IMR-90 (cell line): ENCODE results near the gene CCDC180. TPM values are rescaled to one million over a fixed set of nuclear protein-coding genes. Genes with fewer than 3 reads are reported as not detected.
"Not testable (repeated sequence)": the region's sequence is repeated elsewhere in the genome, so short reads cannot be mapped to it uniquely, and the experiment has no call there.

Source experiments
- ATAC-seq: fragments of 200-7000 bp; cut with Tn5 transposase; 2 replicates; pipeline ENCODE4 v1.9.1; 2020; ENCODE audit warnings: low read depth, mild to moderate bottlenecking, moderate library complexity
- BruUV-seq: library from RNA; stranded (reverse); fragments of 400-500 nt; replicated peaks from 2 replicates; lab custom pipeline; 2021; lab: Mats Ljungman, UMichigan
- CTCF ChIA-PET: fragments of 300-600 bp; formaldehyde crosslinking; extraction: SDS; loops from one replicate; lab custom pipeline; 2021; ENCODE audit warnings: antibody characterized with exemption; lab: Yijun Ruan, JAX
- POLR2A ChIA-PET: fragments of 300-600 bp; sonication (Branson Sonifier 250); formaldehyde crosslinking; loops from one replicate; lab custom pipeline; 2022; ENCODE audit warnings: antibody characterized with exemption; ENCODE audit not compliant: unreplicated experiment; lab: Charles Lee
- DNase-seq: peaks from one replicate; pipeline ENCODE4 v3.0.0; 2013
- H2AFZ ChIP-seq: replicated peaks from 2 replicates; pipeline ENCODE3; 2013; ENCODE audit warnings: low read length, mild to moderate bottlenecking; ENCODE audit not compliant: poor library complexity
- H2AK5ac ChIP-seq: 2 replicates; pipeline ENCODE4 v1.6.1; 2013; ENCODE audit warnings: low read depth, low read length, inconsistent platforms
- H2AK9ac ChIP-seq: replicated peaks from 2 replicates; pipeline ENCODE3; 2013; ENCODE audit warnings: mild to moderate bottlenecking, low read depth, low read length, moderate library complexity; ENCODE audit not compliant: poor library complexity
- H2BK120ac ChIP-seq: 2 replicates; pipeline ENCODE4 v1.6.1; 2013; ENCODE audit warnings: low read depth, low read length, inconsistent platforms
- H2BK15ac ChIP-seq: 3 replicates; pipeline ENCODE4 v1.6.1; 2013; ENCODE audit warnings: low read depth, low read length, inconsistent platforms
- H2BK20ac ChIP-seq: 2 replicates; pipeline ENCODE4 v1.6.1; 2013; ENCODE audit warnings: low read depth, mild to moderate bottlenecking, inconsistent platforms, low read length, moderate library complexity
- H2BK5ac ChIP-seq: 2 replicates; pipeline ENCODE4 v1.6.1; 2013; ENCODE audit warnings: mild to moderate bottlenecking, low read depth, low read length, inconsistent platforms; ENCODE audit not compliant: poor library complexity, severe bottlenecking
- H3K14ac ChIP-seq: replicated peaks from 2 replicates; pipeline ENCODE4 v1.6.1; 2013; ENCODE audit warnings: low read depth, low read length, inconsistent platforms
- H3K18ac ChIP-seq: 2 replicates; pipeline ENCODE4 v1.6.1; 2013; ENCODE audit warnings: low read depth, low read length, control low read depth
- H3K23ac ChIP-seq: 2 replicates; pipeline ENCODE4 v1.6.1; 2013; ENCODE audit warnings: low read depth, low read length, inconsistent platforms
- H3K27ac ChIP-seq: 2 replicates; pipeline ENCODE4 v1.5.1; 2013; ENCODE audit warnings: mild to moderate bottlenecking, control low read depth, low read length; ENCODE audit not compliant: insufficient read depth
- H3K27me3 ChIP-seq: 2 replicates; pipeline ENCODE4 v1.6.1; 2013; ENCODE audit warnings: low read length; ENCODE audit not compliant: control insufficient read depth, insufficient read depth
- H3K36me3 ChIP-seq: 2 replicates; pipeline ENCODE4 v1.6.1; 2013; ENCODE audit warnings: low read length, mixed read lengths; ENCODE audit not compliant: control insufficient read depth, insufficient read depth
- H3K4ac ChIP-seq: 2 replicates; pipeline ENCODE4 v1.6.1; 2013; ENCODE audit warnings: low read depth, low read length, inconsistent platforms
- H3K4me1 ChIP-seq: 2 replicates; pipeline ENCODE4 v1.6.1; 2013; ENCODE audit warnings: low read length, mixed read lengths; ENCODE audit not compliant: control insufficient read depth, insufficient read depth
- H3K4me2 ChIP-seq: 2 replicates; pipeline ENCODE4 v1.6.1; 2013; ENCODE audit warnings: low read depth, mild to moderate bottlenecking, control low read depth, low read length, moderate library complexity
- H3K4me3 ChIP-seq: 2 replicates; pipeline ENCODE4 v1.5.1; 2013; ENCODE audit warnings: low read depth, mild to moderate bottlenecking, control low read depth, low read length, moderate library complexity; ENCODE audit not compliant: insufficient read depth
- H3K56ac ChIP-seq: 2 replicates; pipeline ENCODE4 v1.6.1; 2013; ENCODE audit warnings: low read length, inconsistent platforms; ENCODE audit not compliant: insufficient read depth; ENCODE audit errors: extremely low read depth
- H3K79me1 ChIP-seq, 2 experiments: 2 replicates each; pipeline ENCODE4 v1.6.1; 2013; ENCODE audit warnings: low read length in 2 of 2, inconsistent platforms in 1 of 2, low read depth in 1 of 2
- H3K9ac ChIP-seq: 2 replicates; pipeline ENCODE4 v1.6.1; 2013; ENCODE audit warnings: low read depth, low read length, control low read depth
- H3K9me1 ChIP-seq: 2 replicates; pipeline ENCODE4 v1.6.1; 2013; ENCODE audit warnings: low read length, inconsistent platforms; ENCODE audit not compliant: insufficient read depth
- H3K9me3 ChIP-seq: 2 replicates; pipeline ENCODE4 v1.6.1; 2013; ENCODE audit warnings: low read length; ENCODE audit not compliant: control insufficient read depth, insufficient read depth
- H4K20me1 ChIP-seq: 2 replicates; pipeline ENCODE4 v1.6.1; 2013; ENCODE audit warnings: low read length, inconsistent platforms; ENCODE audit not compliant: insufficient read depth
- H4K5ac ChIP-seq: 2 replicates; pipeline ENCODE4 v1.6.1; 2013; ENCODE audit warnings: mild to moderate bottlenecking, low read depth, low read length, control low read depth
- H4K8ac ChIP-seq, 2 experiments: 2 replicates each; pipeline ENCODE4 v1.6.1; 2013; ENCODE audit warnings: low read depth in 2 of 2, low read length in 2 of 2, control low read depth in 1 of 2, inconsistent platforms in 1 of 2
- H4K91ac ChIP-seq: 2 replicates; pipeline ENCODE4 v1.6.1; 2013; ENCODE audit warnings: low read depth, low read length, inconsistent platforms; ENCODE audit not compliant: insufficient read depth
- CEBPB ChIP-seq: IDR thresholded peaks from 2 replicates; pipeline ENCODE4 v1.6.1; 2012; ENCODE audit warnings: low read depth, low read length, improper control_type of control experiment
- CHD1 ChIP-seq: IDR thresholded peaks from 2 replicates; pipeline ENCODE4 v1.6.1; 2012; ENCODE audit warnings: low read depth, low read length, improper control_type of control experiment
- MXI1 ChIP-seq: IDR thresholded peaks from 2 replicates; pipeline ENCODE4 v1.6.1; 2012; ENCODE audit warnings: low read depth, mild to moderate bottlenecking, low read length, moderate library complexity, borderline replicate concordance
- RAD21 ChIP-seq: IDR thresholded peaks from 2 replicates; pipeline ENCODE4 v1.6.1; 2012; ENCODE audit warnings: low read length, improper control_type of control experiment
- RCOR1 ChIP-seq: IDR thresholded peaks from 2 replicates; pipeline ENCODE4 v1.6.1; 2012; ENCODE audit warnings: mild to moderate bottlenecking, low read length, improper control_type of control experiment; ENCODE audit not compliant: insufficient replicate concordance
- WGBS, 2 experiments: methylation state at CpG; one replicate each; pipeline versions ENCODE4 v1.1.5 to v1.1.7; 2013; ENCODE audit warnings: missing lambda C conversion rate in 2 of 2; ENCODE audit not compliant: insufficient read length in 1 of 2; ENCODE audit errors: extremely low coverage in 2 of 2; 5-methylcytosine and 5-hydroxymethylcytosine counted together
- dilution Hi-C: fragments of 300-500 bp; cut with HindIII; formaldehyde crosslinking; loops from one replicate; pipeline ENCODE4 v1.14.3; 2018; ENCODE audit warnings: low sequenced_read_pairs; ENCODE audit not compliant: unreplicated experiment
- in situ Hi-C: fragments of 300-500 bp; cut with MboI; formaldehyde crosslinking; loops from 3 replicates; pipeline ENCODE4 v1.14.3; 2019; ENCODE audit warnings: low sequenced_read_pairs, inconsistent platforms, mixed read lengths
- intact Hi-C: fragments of 100-400 bp; cut with micrococcal nuclease; formaldehyde crosslinking; loops from 2 replicates; pipeline ENCODE4 v1.10.0; 2022
- polyA plus RNA-seq, 3 experiments: library from polyadenylated mRNA; depleted of rRNA; stranded (reverse); fragments of >200 nt; gene quantifications; 2 replicates each; pipeline ENCODE4 v1.2.3, GENCODE V29; 2012; ENCODE audit warnings: low replicate concordance in 1 of 3
- total RNA-seq: library from RNA; depleted of rRNA; stranded (reverse); fragments of >200 nt; gene quantifications from 2 replicates; pipeline ENCODE4 v1.2.3, GENCODE V29; 2012

The CCDC180 gene
- total and polyA plus RNA-seq, 2 of the 4 experiments (the other 2 are of a cell fraction) = 0.24 to 0.90 TPM

DNA sequence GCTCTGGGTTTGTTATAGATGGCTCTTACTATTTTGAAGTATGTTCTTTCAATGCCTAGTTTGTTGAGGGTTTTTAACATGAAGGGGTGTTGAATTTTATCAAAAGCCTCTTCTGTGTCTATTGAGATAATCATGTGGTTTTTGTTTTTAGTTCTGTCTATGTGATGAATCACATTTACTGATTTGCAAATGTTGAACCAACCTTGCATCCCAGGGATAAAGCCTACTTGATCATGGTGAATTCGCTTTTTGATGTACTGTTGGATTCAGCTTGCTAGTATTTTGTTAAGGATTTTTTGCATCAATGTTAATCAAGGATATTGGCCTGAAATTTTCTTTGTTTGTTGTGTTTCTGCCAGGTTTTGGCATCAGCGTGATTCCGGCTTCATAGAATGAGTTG lies 25.5 kb downstream of the CCDC180 start:
- Histone ChIP-seq H2BK5ac (no peak overlapping the region), H3K56ac (no peak overlapping the region), H3K36me3 (no peaks in the 10 kb centered on the region), H2BK20ac (no peak overlapping the region), H3K27ac (no peak overlapping the region), H2AK9ac (no peak overlapping the region), H4K20me1 (no peaks in the 10 kb centered on the region), H2AK5ac (no peak overlapping the region), H3K79me1 (no peaks in the 10 kb centered on the region), H3K4me3 (no peak overlapping the region), H4K91ac (no peak overlapping the region), H2BK120ac (no peak overlapping the region), H3K14ac (no peak overlapping the region), H3K18ac (no peak overlapping the region), H2BK15ac (no peak overlapping the region), H2AFZ (no peak overlapping the region), H3K9me3 (no peaks in the 10 kb centered on the region), H4K8ac (no peak overlapping the region), H3K9ac (no peak overlapping the region), H3K23ac (no peak overlapping the region), H3K9me1 (no peaks in the 10 kb centered on the region), H3K4me1 (no peaks in the 10 kb centered on the region), H3K4ac (no peak overlapping the region), H3K4me2 (no peak overlapping the region), H3K27me3 (no peaks in the 10 kb centered on the region), H4K5ac (no peak overlapping the region)
- intact Hi-C loops = no loop called here
- dilution Hi-C loops = no loop called here
- TF ChIP-seq RAD21 (no peak), CEBPB (no peak), RCOR1 (no peak), MXI1 (no peak), CHD1 (no peak)
- DNase-seq = no peak
- ChIA-PET POLR2A (no interaction called here), CTCF (interaction anchor here (0.7 kb wide), 1 partner anchor 260 kb away, joined by 3 read pairs; no protein-coding TSS in a partner anchor)
- no TSS peak for BruUV-seq
- ATAC-seq = no peak
- in situ Hi-C loops = no loop called here
- 100% methylated on average over 2 of the region's 3 CpGs; no CpG with 5 or more reads in 1 of the 2 experiments for whole genome bisulfite sequencing, 2 experiments

DNA sequence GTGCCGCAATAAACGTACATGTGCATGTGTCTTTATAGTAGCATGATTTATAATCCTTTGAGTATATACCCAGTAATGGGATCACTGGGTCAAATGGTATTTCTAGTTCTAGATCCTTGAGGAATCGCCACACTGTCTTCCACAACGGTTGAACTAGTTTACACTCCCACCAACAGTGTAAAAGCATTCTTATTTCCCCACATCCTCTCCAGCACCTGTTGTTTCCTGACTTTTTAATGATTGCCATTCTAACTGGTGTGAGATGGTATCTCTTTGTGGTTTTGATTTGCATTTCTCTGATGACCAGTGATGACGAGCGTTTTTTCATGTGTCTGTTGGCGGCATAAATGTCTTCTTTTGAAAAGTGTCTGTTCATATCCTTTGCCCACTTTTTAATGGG lies 28.2 kb downstream of the CCDC180 start:
- intact Hi-C loops, H3K27ac ChIP-seq, POLR2A ChIA-PET, H3K79me1 ChIP-seq, dilution Hi-C loops, H3K4me1 ChIP-seq, H2AK5ac ChIP-seq, BruUV-seq, H3K27me3 ChIP-seq, H3K23ac ChIP-seq, H3K36me3 ChIP-seq, H3K14ac ChIP-seq, H4K5ac ChIP-seq, H3K56ac ChIP-seq, H2BK5ac ChIP-seq, H3K18ac ChIP-seq, H3K4me2 ChIP-seq, ATAC-seq, H3K9ac ChIP-seq, in situ Hi-C loops, H2BK15ac ChIP-seq, H3K4me3 ChIP-seq, H2BK20ac ChIP-seq, H4K8ac ChIP-seq, DNase-seq, H4K20me1 ChIP-seq, H2AK9ac ChIP-seq, H2AFZ ChIP-seq, H3K9me3 ChIP-seq, H3K9me1 ChIP-seq, H2BK120ac ChIP-seq, CTCF ChIA-PET, H3K4ac ChIP-seq, H4K91ac ChIP-seq: not testable (repeated sequence)
- WGBS, 2 experiments = no CpG with 5 or more reads among the region's 7 CpGs
